Astrocyte (in vitro differentiated cells and primary cell): Measurements from ENCODE around the gene LANCL2. TPM values are rescaled to one million over a fixed set of nuclear protein-coding genes. Genes with fewer than 3 reads are reported as not detected.

ENCODE experiments used
- DNase-seq: peaks from one replicate; pipeline ENCODE4 v3.0.0-alpha.2; 2010; ENCODE audit warnings: low read depth
- FAIRE-seq: peaks from 2 replicates; lab custom pipeline; 2011; peaks lifted over from hg19 to GRCh38; lab: Jason Lieb, UNC
- H2AFZ ChIP-seq: 2 replicates; pipeline ENCODE4 v1.6.0; 2012; ENCODE audit warnings: low read depth, low read length, inconsistent platforms
- H3K27ac ChIP-seq: 2 replicates; pipeline ENCODE4 v1.5.1; 2011; ENCODE audit warnings: low read depth, low read length, inconsistent platforms
- H3K27me3 ChIP-seq: 2 replicates; pipeline ENCODE4 v1.6.0; 2011; ENCODE audit warnings: low read length, inconsistent platforms; ENCODE audit not compliant: insufficient read depth
- H3K36me3 ChIP-seq: 2 replicates; pipeline ENCODE4 v1.5.1; 2011; ENCODE audit warnings: low read length, inconsistent platforms; ENCODE audit not compliant: insufficient read depth
- H3K4me1 ChIP-seq: 2 replicates; pipeline ENCODE4 v1.5.1; 2011; ENCODE audit warnings: low read length, inconsistent platforms; ENCODE audit not compliant: insufficient read depth
- H3K4me2 ChIP-seq: 2 replicates; pipeline ENCODE4 v1.6.0; 2012; ENCODE audit warnings: low read length, inconsistent platforms
- H3K4me3 ChIP-seq: 2 replicates; pipeline ENCODE4 v1.5.1; 2011; ENCODE audit warnings: low read depth, mild to moderate bottlenecking, low read length, inconsistent platforms; ENCODE audit not compliant: insufficient read depth
- H3K79me2 ChIP-seq: 2 replicates; pipeline ENCODE4 v1.6.0; 2012; ENCODE audit warnings: mild to moderate bottlenecking, low read length, inconsistent platforms; ENCODE audit not compliant: insufficient read depth
- H3K9ac ChIP-seq: 2 replicates; pipeline ENCODE4 v1.6.0; 2012; ENCODE audit warnings: mild to moderate bottlenecking, low read length, inconsistent platforms
- H3K9me3 ChIP-seq: 2 replicates; pipeline ENCODE4 v1.5.1; 2012; ENCODE audit warnings: low read depth, mild to moderate bottlenecking, low read length, inconsistent platforms; ENCODE audit not compliant: insufficient read depth
- H4K20me1 ChIP-seq: 2 replicates; pipeline ENCODE4 v1.6.0; 2012; ENCODE audit warnings: low read length, inconsistent platforms; ENCODE audit not compliant: insufficient read depth
- H3K27ac Mint-ChIP-seq: one replicate; pipeline ENCODE4 v1.8.0; 2021; ENCODE audit warnings: mild to moderate bottlenecking, mixed read lengths; ENCODE audit not compliant: unreplicated experiment
- H3K27me3 Mint-ChIP-seq: one replicate; pipeline ENCODE4 v1.8.0; 2021; ENCODE audit warnings: low read depth, mixed read lengths; ENCODE audit not compliant: unreplicated experiment
- H3K36me3 Mint-ChIP-seq: one replicate; pipeline ENCODE4 v1.8.0; 2021; ENCODE audit warnings: low read depth, mixed read lengths; ENCODE audit not compliant: unreplicated experiment
- H3K4me1 Mint-ChIP-seq: one replicate; pipeline ENCODE4 v1.8.0; 2021; ENCODE audit warnings: low read depth, mixed read lengths; ENCODE audit not compliant: unreplicated experiment
- H3K4me3 Mint-ChIP-seq: one replicate; pipeline ENCODE4 v1.8.0; 2021; ENCODE audit warnings: mild to moderate bottlenecking, moderate library complexity, mixed read lengths; ENCODE audit not compliant: unreplicated experiment
- H3K9me3 Mint-ChIP-seq: one replicate; pipeline ENCODE4 v1.8.0; 2021; ENCODE audit warnings: mild to moderate bottlenecking, mixed read lengths; ENCODE audit not compliant: unreplicated experiment
- EZH2 ChIP-seq: IDR thresholded peaks from 2 replicates; pipeline ENCODE4 v1.6.1; 2012; ENCODE audit warnings: mild to moderate bottlenecking, low read length, inconsistent platforms; ENCODE audit not compliant: insufficient read depth
- total RNA-seq: library from RNA; stranded (reverse); gene quantifications from 2 replicates; pipeline ENCODE4 v1.2.1, GENCODE V29; 2021
- TF ChIP-seq, protein P1 (sequence below): IDR thresholded peaks from 2 replicates; pipeline ENCODE4 v1.5.1; 2011; ENCODE audit warnings: low read depth, mild to moderate bottlenecking, inconsistent platforms, low read length, moderate library complexity; ENCODE audit not compliant: insufficient read depth

The LANCL2 gene
- total RNA-seq, 1 donor from 2014 or later: 35.9 TPM

DNA sequence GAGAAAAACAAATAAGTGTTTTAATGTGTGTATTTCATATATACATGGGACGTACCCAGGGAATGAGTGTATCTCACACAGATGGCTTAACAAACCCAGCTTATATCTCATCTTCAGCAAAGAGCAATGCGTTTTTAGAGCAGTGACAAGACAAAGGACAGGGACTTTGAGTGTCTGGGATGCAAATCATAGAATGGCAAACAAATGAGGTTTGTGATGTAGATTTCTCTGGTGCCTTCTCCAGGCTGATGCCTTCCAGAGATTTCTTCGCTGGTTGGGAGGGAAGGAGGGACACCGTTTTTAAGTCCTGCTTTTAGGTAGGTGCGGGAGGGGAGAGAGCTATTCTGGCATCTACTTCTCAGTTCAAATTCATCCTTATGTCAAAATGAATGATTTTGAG lies 16.6 kb downstream of the LANCL2 start:
- H3K4me2 ChIP-seq: no peak overlapping the region
- Mint-ChIP-seq H3K36me3 (peaks cover 23% of the 10 kb centered on the region), H3K4me1 (peaks cover 4% of the 10 kb centered on the region), H3K27ac (no peak overlapping the region), H3K4me3 (no peak overlapping the region), H3K27me3 (no peaks in the 10 kb centered on the region), H3K9me3 (peaks cover 21% of the 10 kb centered on the region)
- H3K36me3 ChIP-seq: no peaks in the 10 kb centered on the region
- DNase-seq (no peak), FAIRE-seq (no peak)
- no peaks in the 10 kb centered on the region for H3K4me1 ChIP-seq
- H3K9ac ChIP-seq: no peak overlapping the region
- no peak overlapping the region for H3K4me3 ChIP-seq
- no peak overlapping the region for H2AFZ ChIP-seq
- H3K79me2 ChIP-seq: peaks cover 4% of the 10 kb centered on the region
- peaks cover 18% of the 10 kb centered on the region for H4K20me1 ChIP-seq
- TF ChIP-seq, protein P1, sequence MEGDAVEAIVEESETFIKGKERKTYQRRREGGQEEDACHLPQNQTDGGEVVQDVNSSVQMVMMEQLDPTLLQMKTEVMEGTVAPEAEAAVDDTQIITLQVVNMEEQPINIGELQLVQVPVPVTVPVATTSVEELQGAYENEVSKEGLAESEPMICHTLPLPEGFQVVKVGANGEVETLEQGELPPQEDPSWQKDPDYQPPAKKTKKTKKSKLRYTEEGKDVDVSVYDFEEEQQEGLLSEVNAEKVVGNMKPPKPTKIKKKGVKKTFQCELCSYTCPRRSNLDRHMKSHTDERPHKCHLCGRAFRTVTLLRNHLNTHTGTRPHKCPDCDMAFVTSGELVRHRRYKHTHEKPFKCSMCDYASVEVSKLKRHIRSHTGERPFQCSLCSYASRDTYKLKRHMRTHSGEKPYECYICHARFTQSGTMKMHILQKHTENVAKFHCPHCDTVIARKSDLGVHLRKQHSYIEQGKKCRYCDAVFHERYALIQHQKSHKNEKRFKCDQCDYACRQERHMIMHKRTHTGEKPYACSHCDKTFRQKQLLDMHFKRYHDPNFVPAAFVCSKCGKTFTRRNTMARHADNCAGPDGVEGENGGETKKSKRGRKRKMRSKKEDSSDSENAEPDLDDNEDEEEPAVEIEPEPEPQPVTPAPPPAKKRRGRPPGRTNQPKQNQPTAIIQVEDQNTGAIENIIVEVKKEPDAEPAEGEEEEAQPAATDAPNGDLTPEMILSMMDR: no peak
- no peak for TF ChIP-seq EZH2
- H3K27ac ChIP-seq: no peak overlapping the region
- H3K9me3 ChIP-seq: peaks cover 5% of the 10 kb centered on the region
- no peaks in the 10 kb centered on the region for H3K27me3 ChIP-seq

DNA sequence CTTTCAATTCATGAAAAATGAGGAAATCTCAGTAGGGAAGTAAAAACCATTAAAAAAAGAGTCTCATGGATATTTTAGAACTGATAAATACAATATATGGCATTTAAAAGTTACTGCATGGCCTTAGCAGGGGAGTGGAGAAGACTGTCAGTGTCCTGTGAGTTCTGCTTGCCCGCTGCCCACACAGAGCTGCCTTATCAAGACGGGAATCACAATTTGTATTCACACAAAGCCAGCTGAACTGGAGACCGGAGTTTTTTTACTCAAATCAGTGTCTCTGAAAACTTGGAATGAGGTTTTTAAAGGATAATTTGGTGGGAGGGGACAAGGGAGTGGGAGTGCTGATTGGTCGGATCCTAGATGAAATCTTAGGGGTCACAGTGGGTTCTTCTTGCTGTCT lies 17.1 kb downstream of the LANCL2 start:
- H3K9ac ChIP-seq: no peak overlapping the region
- no peak overlapping the region for H3K27ac ChIP-seq
- no peak for FAIRE-seq
- peaks cover 4% of the 10 kb centered on the region for H3K79me2 ChIP-seq
- H3K36me3 ChIP-seq: no peaks in the 10 kb centered on the region
- Mint-ChIP-seq H3K27me3 (no peaks in the 10 kb centered on the region), H3K36me3 (peaks cover 25% of the 10 kb centered on the region), H3K4me3 (no peak overlapping the region), H3K4me1 (peaks cover 4% of the 10 kb centered on the region), H3K27ac (no peak overlapping the region), H3K9me3 (peaks cover 27% of the 10 kb centered on the region)
- no peaks in the 10 kb centered on the region for H3K4me1 ChIP-seq
- DNase-seq: no peak
- no peak overlapping the region for H3K4me2 ChIP-seq
- no peak overlapping the region for H3K4me3 ChIP-seq
- H2AFZ ChIP-seq: no peak overlapping the region
- peaks cover 10% of the 10 kb centered on the region for H3K9me3 ChIP-seq
- no peaks in the 10 kb centered on the region for H3K27me3 ChIP-seq
- TF ChIP-seq, protein P1: no peak
- TF ChIP-seq EZH2: no peak
- H4K20me1 ChIP-seq: peaks cover 18% of the 10 kb centered on the region

DNA sequence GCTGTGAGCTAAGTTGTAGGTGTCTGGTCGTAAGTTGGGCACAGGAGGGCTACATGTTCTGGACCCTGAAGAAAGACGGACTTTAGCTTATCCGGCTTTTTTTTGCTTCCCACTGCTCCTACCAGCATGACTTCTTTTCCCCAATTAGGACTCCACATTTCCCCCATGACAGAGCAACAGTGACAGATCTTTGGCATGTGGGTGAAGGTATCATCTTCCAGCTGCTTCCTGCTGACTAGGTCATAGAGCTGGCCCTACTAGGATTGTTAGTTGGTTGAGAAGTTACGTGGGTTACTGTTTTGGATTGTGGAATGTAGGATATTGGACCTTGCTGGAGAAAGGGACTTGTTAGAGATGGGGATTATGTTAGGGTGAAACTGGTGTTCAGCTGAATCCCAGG lies 21.4 kb downstream of the LANCL2 start:
- Mint-ChIP-seq H3K4me1 (peaks cover 4% of the 10 kb centered on the region), H3K27ac (no peak overlapping the region), H3K36me3 (peaks cover 37% of the 10 kb centered on the region), H3K9me3 (peaks cover 48% of the 10 kb centered on the region), H3K27me3 (no peaks in the 10 kb centered on the region), H3K4me3 (no peak overlapping the region)
- DNase-seq (no peak), FAIRE-seq (no peak)
- no peak for TF ChIP-seq EZH2
- TF ChIP-seq, protein P1: no peak
- no peak overlapping the region for H3K27ac ChIP-seq
- no peak overlapping the region for H3K4me3 ChIP-seq
- H3K36me3 ChIP-seq: no peaks in the 10 kb centered on the region
- H2AFZ ChIP-seq: no peak overlapping the region
- H3K4me2 ChIP-seq: no peak overlapping the region
- no peak overlapping the region for H3K9ac ChIP-seq
- H3K27me3 ChIP-seq: no peaks in the 10 kb centered on the region
- H3K9me3 ChIP-seq: peaks cover 11% of the 10 kb centered on the region
- peaks cover 10% of the 10 kb centered on the region for H4K20me1 ChIP-seq
- no peaks in the 10 kb centered on the region for H3K79me2 ChIP-seq
- no peaks in the 10 kb centered on the region for H3K4me1 ChIP-seq
